NCI-H2029 treated with DMSO at 0.1 percent for 48 hours (cell line): ENCODE results near the gene RIN3.

Experiments used
- DNase-seq: peaks from one replicate; lab custom pipeline; 2025; lab: John Stamatoyannopoulos, UW

The RIN3 gene

DNA sequence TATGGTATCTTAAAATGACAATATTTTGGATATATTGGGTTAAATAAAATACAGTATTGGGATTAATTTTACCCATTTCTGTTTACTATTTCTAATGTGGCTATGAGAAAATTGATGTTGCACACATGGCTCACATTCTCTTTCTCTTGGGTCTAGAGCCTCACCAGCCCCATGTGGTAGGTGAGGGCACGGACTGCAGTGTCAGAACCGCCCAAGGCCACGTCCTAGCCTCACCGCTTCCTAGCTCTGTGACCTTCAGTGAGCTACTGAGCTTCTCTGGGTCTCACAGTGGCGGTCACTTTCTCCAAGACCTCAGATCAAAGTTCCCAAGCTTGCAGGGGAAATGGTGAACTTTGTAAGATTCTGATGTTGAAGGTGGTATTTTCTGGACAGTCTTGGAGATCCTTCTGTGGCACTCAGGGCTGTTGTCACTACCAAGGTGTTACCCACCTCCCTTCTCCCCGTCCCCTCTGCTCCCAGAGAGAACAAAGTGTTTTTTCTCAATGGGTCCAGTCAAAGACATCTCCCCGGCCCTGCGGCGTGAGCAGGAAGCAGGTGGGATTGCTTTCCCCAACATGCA, 87.6 kb downstream of the RIN3 start:
- DNase-seq, result no peak

- DNase-seq, result no peak
Measured at GRCh38 chr14:92601757-92602417, 88.3 kb downstream of the RIN3 start.

GRCh38 chr14:92603309-92604242, 90.0 kb downstream of the RIN3 start:
- DNase-seq, result peak; percentile 13

- DNase-seq, result no peak
Measured at GRCh38 chr14:92605274-92605940, 91.8 kb downstream of the RIN3 start.

GRCh38 chr14:92607251-92607650, 93.7 kb downstream of the RIN3 start:
- no peak for DNase-seq

GRCh38 chr14:92607702-92608429, 94.3 kb downstream of the RIN3 start:
- no peak for DNase-seq

DNA sequence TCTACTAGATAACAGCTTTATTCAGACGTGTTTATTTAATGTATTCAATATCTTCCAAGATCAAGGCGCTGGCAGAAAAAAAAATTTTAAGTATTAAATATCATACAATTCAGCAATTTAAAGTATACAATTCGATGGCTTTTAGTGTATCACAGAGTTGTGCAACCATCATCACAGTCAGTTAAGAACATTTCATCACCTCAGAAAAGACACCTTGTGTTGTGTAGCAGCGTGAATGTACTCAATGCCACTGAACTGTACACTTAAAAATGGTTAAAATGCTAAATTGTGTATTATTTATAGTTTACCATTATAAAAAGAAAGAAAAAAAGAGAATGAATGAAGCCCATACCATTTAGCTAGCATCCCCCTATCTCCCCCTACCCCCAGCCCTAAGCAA, 96.4 kb downstream of the RIN3 start:
- DNase-seq, result no peak

DNA sequence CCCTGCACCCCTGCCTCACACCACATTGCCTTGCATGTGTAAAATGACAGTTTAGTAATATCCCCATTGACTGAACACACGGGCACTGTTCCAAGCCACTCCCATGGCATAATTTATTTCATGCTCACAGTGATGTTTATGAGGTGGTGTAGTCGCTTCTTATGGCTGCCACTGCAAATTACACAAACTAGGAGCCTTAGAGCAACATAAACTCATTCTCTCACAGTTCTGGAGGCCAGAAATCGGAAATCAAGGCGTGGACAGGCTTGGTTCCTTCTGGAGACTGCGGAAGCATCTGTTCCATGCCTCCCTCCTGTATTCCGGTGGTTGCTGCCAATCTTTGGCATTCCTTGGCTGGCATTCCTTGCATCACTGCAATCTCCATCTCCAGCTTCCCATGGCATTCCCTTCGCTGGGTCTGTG, 97.3 kb downstream of the RIN3 start:
- DNase-seq, result no peak

- no peak for DNase-seq
Measured at GRCh38 chr14:92613008-92613658, 99.6 kb downstream of the RIN3 start.

- no peak for DNase-seq
Measured at GRCh38 chr14:92613681-92614260, 100.2 kb downstream of the RIN3 start.

DNA sequence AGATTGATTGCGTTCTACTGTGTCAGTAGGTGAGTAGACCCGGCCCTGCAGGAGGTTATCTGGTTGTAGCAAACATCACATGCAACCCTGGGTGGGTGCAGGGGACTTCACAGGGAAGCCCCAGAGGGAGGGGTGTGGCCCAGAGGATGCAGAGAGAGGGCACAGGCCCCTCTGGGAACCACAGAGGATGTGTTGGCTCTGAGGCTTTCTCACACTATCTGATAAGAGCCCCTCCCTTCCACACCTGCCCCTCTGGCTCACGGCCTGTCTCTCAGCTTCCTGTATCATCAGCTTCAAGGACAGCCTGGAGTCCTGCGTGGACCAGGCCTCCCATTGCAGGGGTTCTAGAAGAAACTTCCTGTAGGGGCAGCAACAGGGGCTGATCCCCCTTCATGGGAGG, 101.9 kb downstream of the RIN3 start:
- DNase-seq, result no peak

DNA sequence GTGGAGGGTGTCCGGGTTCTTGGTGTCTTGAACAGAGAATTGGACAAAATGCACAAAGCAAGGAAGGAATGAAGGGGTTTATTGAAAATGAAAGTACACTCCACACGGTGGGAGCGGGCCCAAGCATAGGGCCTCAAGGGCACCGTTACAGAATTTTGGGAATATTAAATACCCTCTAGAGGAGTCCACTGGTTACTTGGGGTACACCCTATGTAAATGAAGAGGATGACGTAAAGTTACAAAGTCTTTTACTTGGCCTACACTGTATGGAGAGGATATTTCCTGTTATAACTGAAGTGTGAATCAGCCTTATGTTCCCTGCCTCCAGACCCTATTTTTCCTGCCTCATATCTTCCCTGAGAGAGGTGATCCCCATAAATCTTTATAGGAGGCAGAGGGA, 102.6 kb downstream of the RIN3 start:
- no peak for DNase-seq

DNA sequence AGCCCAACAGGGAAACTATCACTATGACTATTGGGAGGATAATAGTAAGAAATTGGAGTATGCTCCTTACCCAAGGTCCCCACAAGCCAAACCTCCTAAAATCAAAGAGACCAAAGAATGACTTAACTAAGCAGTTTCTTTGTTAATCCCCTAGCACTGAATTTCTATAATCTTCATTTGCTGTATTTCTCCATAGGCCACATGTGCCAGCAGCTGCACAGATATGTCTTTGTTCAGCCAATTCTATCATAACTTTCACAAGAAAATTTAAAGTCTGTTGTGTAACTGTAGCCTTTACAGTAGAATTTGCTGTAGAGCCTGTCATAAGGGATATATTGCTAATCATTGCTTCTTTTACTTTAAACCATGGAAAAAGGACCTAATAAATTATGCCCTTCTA, 104.0 kb downstream of the RIN3 start:
- no peak for DNase-seq

GRCh38 chr14:92619671-92620456, 106.3 kb downstream of the RIN3 start:
- no peak for DNase-seq

GRCh38 chr14:92622311-92622710, 108.7 kb downstream of the RIN3 start:
- no peak for DNase-seq

DNA sequence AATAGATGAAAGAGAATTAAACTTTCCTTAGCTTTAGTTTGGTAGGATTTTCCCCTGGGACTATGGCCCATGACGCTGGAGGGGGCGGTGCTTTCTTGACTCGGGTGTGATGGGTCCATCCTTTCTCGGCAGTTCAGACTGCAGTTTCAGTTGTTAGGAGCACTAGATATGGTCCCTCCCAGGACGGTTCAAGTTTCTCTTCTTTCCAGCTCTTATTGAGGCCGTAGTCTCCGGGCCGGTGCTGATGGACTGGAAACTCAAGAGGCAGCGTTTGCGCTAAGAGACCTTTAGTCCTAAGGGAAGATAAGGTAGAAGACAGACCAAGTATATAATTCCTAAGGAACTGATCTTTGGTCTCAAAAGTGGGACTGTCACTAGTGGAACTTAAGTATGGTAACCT, 111.2 kb downstream of the RIN3 start:
- no peak for DNase-seq

GRCh38 chr14:92625213-92625612, 111.6 kb downstream of the RIN3 start:
- no peak for DNase-seq

DNA sequence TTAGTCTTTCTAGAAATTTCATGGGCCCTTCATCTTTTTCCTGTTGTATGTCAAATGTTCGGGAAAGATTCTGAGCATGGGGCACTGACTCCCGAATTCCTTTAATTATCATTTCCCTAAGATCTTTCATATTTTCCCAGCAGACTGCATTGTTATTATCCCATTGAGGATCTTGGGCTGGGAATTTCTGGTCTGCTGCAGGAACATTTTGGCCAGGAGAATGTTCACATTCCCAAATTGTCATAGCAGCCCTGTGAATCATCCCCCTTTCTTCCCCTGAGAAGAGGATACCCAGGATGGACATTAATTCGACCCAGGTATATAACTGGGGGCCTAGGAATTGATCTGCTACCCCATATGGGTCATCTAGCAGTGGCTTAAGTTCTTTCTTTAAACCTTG, 112.5 kb downstream of the RIN3 start:
- DNase-seq, result no peak

DNA sequence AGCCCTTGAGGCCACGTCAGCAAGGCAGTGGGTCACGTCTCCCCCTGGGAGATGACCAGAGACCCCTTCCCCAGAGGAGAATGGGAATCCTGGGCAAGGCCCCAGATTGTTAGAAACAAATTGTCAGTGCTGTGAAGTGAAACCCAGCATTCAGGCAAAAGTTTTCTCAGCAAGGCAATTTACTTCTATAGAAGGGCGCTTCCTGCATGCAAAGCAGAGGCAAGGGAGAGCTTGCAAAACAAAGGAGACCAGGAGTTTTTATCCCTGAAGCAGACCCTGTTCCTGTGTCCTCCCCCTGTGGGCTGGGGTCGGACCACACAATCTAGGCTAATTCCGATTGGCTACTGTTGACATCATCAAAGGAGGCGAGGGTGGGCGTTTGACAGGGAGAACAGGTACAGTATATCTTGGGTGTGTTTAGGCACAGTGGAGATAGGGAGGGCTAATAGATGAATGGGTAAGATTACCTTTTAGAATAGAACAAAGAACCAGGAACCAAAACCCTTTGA, 114.2 kb downstream of the RIN3 start:
- no peak for DNase-seq

GRCh38 chr14:92628636-92629035, 115.1 kb downstream of the RIN3 start:
- no peak for DNase-seq
